Colonic mucosa (tissue), 4 donors: ENCODE measurements around the gene PGBD5. TPM values are rescaled to one million over a fixed set of nuclear protein-coding genes. Genes with fewer than 3 reads are reported as not detected.

ENCODE experiments used
- DNase-seq: peaks from one replicate; pipeline ENCODE4 v3.0.0-alpha.2; 2020
- H3K27ac ChIP-seq: fragments of 200-600 bp; one replicate; pipeline ENCODE4 v1.8.0; 2021
- H3K27me3 ChIP-seq: fragments of 200-600 bp; one replicate; pipeline ENCODE4 v1.8.0; 2021
- H3K36me3 ChIP-seq: fragments of 200-600 bp; one replicate; pipeline ENCODE4 v1.8.0; 2021
- H3K4me1 ChIP-seq: fragments of 200-600 bp; one replicate; pipeline ENCODE4 v1.8.0; 2021; ENCODE audit warnings: mild to moderate bottlenecking
- H3K4me3 ChIP-seq: fragments of 200-600 bp; one replicate; pipeline ENCODE4 v1.8.0; 2021
- H3K9ac ChIP-seq, 2 donors: one replicate each; pipeline ENCODE4 v1.7.0; 2013; ENCODE audit warnings: control low read depth in 2 of 2, low read depth in 2 of 2, low read length in 2 of 2
- H3K9me3 ChIP-seq: fragments of 200-600 bp; one replicate; pipeline ENCODE4 v1.8.0; 2021
- intact Hi-C: fragments of 100-400 bp; cut with DNase I; formaldehyde crosslinking; loops from one replicate; pipeline ENCODE4 v1.14.1; 2022
- total RNA-seq, 2 donors: library from RNA; stranded (reverse); fragmentation: NEBNext Ultra II Directional in 1 of 2; extraction: Animal tissue kit (Norgen Biotek cat#: 25700) in 1 of 2; gene quantifications; one replicate each; pipeline ENCODE4 v1.2.1, GENCODE V29; 2021
- TF ChIP-seq, protein P1 (sequence below): fragments of 200-600 bp; IDR thresholded peaks from one replicate; pipeline ENCODE4 v1.8.0; 2022; ENCODE audit warnings: antibody characterized with exemption, mild to moderate bottlenecking
- donor health status: healthy.
- donor health status: DM: no; HTN: no; CAD: no.
- donor health status: DM: no; HTN: no; CAD: no.

PGBD5 gene
- total RNA-seq, 2 donors from 2014 or later = 6.4 to 14.8 TPM

DNA sequence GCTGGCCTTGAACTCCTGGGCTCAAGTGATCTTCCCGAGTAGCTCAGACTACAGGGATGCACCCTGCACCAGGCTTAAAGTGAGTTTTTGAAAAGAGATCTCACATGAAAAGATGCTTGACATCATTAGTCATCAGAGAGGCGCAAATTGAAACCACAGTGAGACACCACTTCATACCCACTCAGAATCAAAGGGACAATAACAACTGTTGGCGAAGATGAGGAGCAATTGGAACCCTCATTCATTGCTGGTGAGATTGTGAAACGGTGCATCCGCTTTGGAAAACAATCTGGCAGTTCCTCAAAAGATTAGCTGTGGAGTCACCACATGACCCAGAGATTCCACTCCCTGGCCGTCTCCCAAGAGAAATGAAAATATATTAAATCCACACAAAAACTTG lies 122.3 kb downstream of the PGBD5 start:
- intact Hi-C loops = loop anchor here (10.0 kb wide), 1 partner anchor 749 kb away; the partner anchor contains the start of gene ABCB10
- no peak for DNase-seq
- no peaks in the 10 kb centered on the region for H3K9me3 ChIP-seq

DNA sequence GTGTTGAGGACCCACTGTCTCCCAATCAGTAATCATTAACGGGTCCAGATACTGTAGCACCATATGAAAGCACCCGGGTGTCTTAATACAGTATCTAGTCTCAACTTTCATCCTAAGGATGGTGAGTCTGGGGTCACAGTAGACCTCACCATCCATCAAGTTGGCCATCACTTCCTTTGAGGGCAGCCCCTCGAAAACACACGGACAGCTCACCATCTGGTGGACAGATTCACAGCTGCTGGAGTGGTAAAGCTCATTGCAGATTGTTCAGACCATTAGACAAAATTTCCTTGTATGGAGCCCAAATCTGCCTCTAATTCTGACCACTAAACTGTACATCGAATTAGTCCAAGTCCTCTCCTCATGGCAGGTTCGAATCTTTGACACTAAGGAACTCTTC lies 123.1 kb downstream of the PGBD5 start:
- no peak overlapping the region for H3K9ac ChIP-seq
- H3K27ac ChIP-seq = no peak overlapping the region
- TF ChIP-seq, protein P1, sequence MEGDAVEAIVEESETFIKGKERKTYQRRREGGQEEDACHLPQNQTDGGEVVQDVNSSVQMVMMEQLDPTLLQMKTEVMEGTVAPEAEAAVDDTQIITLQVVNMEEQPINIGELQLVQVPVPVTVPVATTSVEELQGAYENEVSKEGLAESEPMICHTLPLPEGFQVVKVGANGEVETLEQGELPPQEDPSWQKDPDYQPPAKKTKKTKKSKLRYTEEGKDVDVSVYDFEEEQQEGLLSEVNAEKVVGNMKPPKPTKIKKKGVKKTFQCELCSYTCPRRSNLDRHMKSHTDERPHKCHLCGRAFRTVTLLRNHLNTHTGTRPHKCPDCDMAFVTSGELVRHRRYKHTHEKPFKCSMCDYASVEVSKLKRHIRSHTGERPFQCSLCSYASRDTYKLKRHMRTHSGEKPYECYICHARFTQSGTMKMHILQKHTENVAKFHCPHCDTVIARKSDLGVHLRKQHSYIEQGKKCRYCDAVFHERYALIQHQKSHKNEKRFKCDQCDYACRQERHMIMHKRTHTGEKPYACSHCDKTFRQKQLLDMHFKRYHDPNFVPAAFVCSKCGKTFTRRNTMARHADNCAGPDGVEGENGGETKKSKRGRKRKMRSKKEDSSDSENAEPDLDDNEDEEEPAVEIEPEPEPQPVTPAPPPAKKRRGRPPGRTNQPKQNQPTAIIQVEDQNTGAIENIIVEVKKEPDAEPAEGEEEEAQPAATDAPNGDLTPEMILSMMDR = no peak
- H3K36me3 ChIP-seq = no peaks in the 10 kb centered on the region
- no peaks in the 10 kb centered on the region for H3K9me3 ChIP-seq
- H3K27me3 ChIP-seq = no peaks in the 10 kb centered on the region
- no peak for DNase-seq
- intact Hi-C loops = loop anchor here (10.0 kb wide), 1 partner anchor 748 kb away; the partner anchor contains the start of gene ABCB10
- no peak overlapping the region for H3K4me3 ChIP-seq
- no peaks in the 10 kb centered on the region for H3K4me1 ChIP-seq

More for the DNA sequence above, 122.3 kb downstream of the PGBD5 start:
- Histone ChIP-seq H3K36me3 (no peaks in the 10 kb centered on the region), H3K27ac (no peak overlapping the region), H3K4me1 (no peaks in the 10 kb centered on the region), H3K9ac (no peak overlapping the region), H3K27me3 (no peaks in the 10 kb centered on the region), H3K4me3 (no peak overlapping the region)
- TF ChIP-seq, protein P1 = no peak

- no peak overlapping the region for H3K4me3 ChIP-seq
- no peak overlapping the region for H3K9ac ChIP-seq
- intact Hi-C loops = loop anchor here (10.0 kb wide), 1 partner anchor 747 kb away; the partner anchor contains the start of gene ABCB10
- TF ChIP-seq, protein P1 = no peak
- H3K9me3 ChIP-seq = no peaks in the 10 kb centered on the region
- DNase-seq = no peak
- no peak overlapping the region for H3K27ac ChIP-seq
- H3K27me3 ChIP-seq = no peaks in the 10 kb centered on the region
- H3K4me1 ChIP-seq = no peaks in the 10 kb centered on the region
- no peaks in the 10 kb centered on the region for H3K36me3 ChIP-seq
Measured at GRCh38 chr1:230301822-230302221, 124.3 kb downstream of the PGBD5 start.

- no peak overlapping the region for H3K4me3 ChIP-seq
- intact Hi-C loops = loop anchor here (10.0 kb wide), 1 partner anchor 747 kb away; the partner anchor contains the start of gene ABCB10
- TF ChIP-seq, protein P1 = no peak
Measured at GRCh38 chr1:230301322-230301721, 124.8 kb downstream of the PGBD5 start.

GRCh38 chr1:230300322-230301301 lies 125.5 kb downstream of the PGBD5 start:
- Histone ChIP-seq H3K9ac (no peak overlapping the region), H3K27me3 (no peaks in the 10 kb centered on the region), H3K36me3 (no peaks in the 10 kb centered on the region), H3K27ac (no peak overlapping the region), H3K4me3 (no peak overlapping the region), H3K9me3 (no peaks in the 10 kb centered on the region), H3K4me1 (no peaks in the 10 kb centered on the region)
- DNase-seq = no peak
- TF ChIP-seq, protein P1 = no peak
- intact Hi-C loops = loop anchor here (10.0 kb wide), 1 partner anchor 746 kb away; the partner anchor contains the start of gene ABCB10

More at GRCh38 chr1:230301322-230301721, 124.8 kb downstream of the PGBD5 start:
- H3K27ac ChIP-seq = no peak overlapping the region
- no peak overlapping the region for H3K9ac ChIP-seq
- no peak for DNase-seq
- no peaks in the 10 kb centered on the region for H3K27me3 ChIP-seq
- no peaks in the 10 kb centered on the region for H3K9me3 ChIP-seq
- no peaks in the 10 kb centered on the region for H3K4me1 ChIP-seq
- no peaks in the 10 kb centered on the region for H3K36me3 ChIP-seq
